SU-DHL-6 (cell line): ENCODE results near the gene SPATA20.

ENCODE experiments used
- H2AFZ ChIP-seq: fragments of 200-600 bp; sonication (generic); 2 replicates; pipeline ENCODE4 v1.6.1; 2014; ENCODE audit warnings: low read depth, mild to moderate bottlenecking, moderate library complexity, mixed read lengths, antibody characterized with exemption, low read length; ENCODE audit not compliant: severe bottlenecking
- H3F3A ChIP-seq: fragments of 200-600 bp; shearing (Covaris generic); 2 replicates; pipeline ENCODE4 v1.6.0; 2016; ENCODE audit warnings: antibody characterized with exemption, mild to moderate bottlenecking; ENCODE audit not compliant: insufficient read depth
- H3K27ac ChIP-seq: fragments of 200-600 bp; sonication (generic); 2 replicates; pipeline ENCODE4 v1.5.1; 2016; ENCODE audit warnings: low read depth, mild to moderate bottlenecking, low read length, moderate library complexity, mixed read lengths
- H3K27me3 ChIP-seq: fragments of 200-600 bp; sonication (generic), shearing (Covaris generic); 2 replicates; pipeline ENCODE4 v1.6.0; 2014; ENCODE audit warnings: mild to moderate bottlenecking, low read length
- H3K36me3 ChIP-seq: fragments of 200-600 bp; sonication (generic); 2 replicates; pipeline ENCODE4 v1.6.1; 2014; ENCODE audit warnings: mild to moderate bottlenecking, low read length, mixed read lengths
- H3K4me2 ChIP-seq: fragments of 300-600, 200-600 bp; shearing (Covaris generic), sonication (generic); 2 replicates; pipeline ENCODE4 v1.6.0; 2014; ENCODE audit warnings: low read length, low read depth, mild to moderate bottlenecking; ENCODE audit not compliant: poor library complexity, severe bottlenecking
- H3K4me3 ChIP-seq: fragments of 200-600 bp; sonication (generic); 2 replicates; pipeline ENCODE4 v1.5.1; 2014; ENCODE audit warnings: antibody characterized with exemption, low read length, mild to moderate bottlenecking, mixed read lengths; ENCODE audit not compliant: insufficient read depth, poor library complexity, severe bottlenecking
- H3K79me2 ChIP-seq: fragments of 200-600 bp; sonication (generic); 2 replicates; pipeline ENCODE4 v1.6.1; 2014; ENCODE audit warnings: mild to moderate bottlenecking, low read length, moderate library complexity; ENCODE audit not compliant: insufficient read depth
- H3K9ac ChIP-seq: fragments of 200-600 bp; sonication (generic); 2 replicates; pipeline ENCODE4 v1.7.0; 2014; ENCODE audit warnings: mild to moderate bottlenecking, low read length
- H3K9me2 ChIP-seq: fragments of 200-600 bp; sonication (generic); replicated peaks from 2 replicates; pipeline ENCODE4 v1.6.1; 2014; ENCODE audit warnings: low read length; ENCODE audit not compliant: insufficient read depth
- H3K9me3 ChIP-seq: fragments of 200-600 bp; sonication (generic); 2 replicates; pipeline ENCODE4 v1.6.1; 2014; ENCODE audit warnings: low read length, mixed read lengths; ENCODE audit not compliant: insufficient read depth
- H4K20me1 ChIP-seq: fragments of 200-600 bp; sonication (generic); 2 replicates; pipeline ENCODE4 v1.6.1; 2014; ENCODE audit warnings: low read depth, mild to moderate bottlenecking, antibody characterized with exemption, low read length, moderate library complexity, mixed read lengths
- EZH2phosphoT487 ChIP-seq: fragments of 200-600 bp; sonication (generic), shearing (Covaris generic); conservative IDR thresholded peaks from 2 replicates; pipeline ENCODE4 v1.6.1; 2018; ENCODE audit warnings: mild to moderate bottlenecking, antibody characterized with exemption, low read length, moderate library complexity, mixed read lengths
- TF ChIP-seq, protein P1 (sequence below): fragments of 200-600 bp; sonication (generic); IDR thresholded peaks from one replicate; pipeline ENCODE4 v1.5.1; 2017; ENCODE audit warnings: antibody characterized with exemption, mild to moderate bottlenecking, low read length, moderate library complexity; ENCODE audit not compliant: insufficient read depth, poor library complexity, severe bottlenecking

The SPATA20 gene

DNA sequence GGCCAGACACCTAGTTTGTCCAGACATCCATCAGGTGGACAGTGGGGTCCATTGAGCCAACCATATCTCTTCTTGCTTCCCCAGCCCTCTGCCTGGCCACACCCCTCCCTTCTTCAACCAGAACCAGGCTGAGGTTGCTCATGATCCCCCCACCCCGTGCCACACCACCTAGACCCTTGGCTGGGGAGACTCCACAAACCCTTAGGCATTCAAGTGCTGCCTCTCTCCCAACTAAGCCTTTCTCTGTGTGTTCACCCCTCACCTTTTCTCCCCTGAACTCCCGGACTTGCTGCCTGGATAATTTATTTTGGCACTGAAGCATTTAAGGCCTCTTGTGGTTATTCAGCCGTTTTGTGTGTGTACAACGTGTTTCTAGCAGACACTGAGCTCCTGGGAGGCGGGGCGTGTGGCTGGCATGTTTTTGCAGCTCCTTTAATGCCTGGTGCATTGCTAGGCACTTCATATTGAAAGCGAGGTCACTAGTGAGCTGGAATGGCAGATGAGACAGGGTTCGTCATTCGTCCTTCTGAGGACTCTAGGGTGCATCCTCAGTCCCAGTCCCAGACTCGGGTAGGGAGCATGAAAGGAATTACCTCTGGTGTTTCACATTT, 42.2 kb downstream of the SPATA20 start:
- Histone ChIP-seq H3K27ac (no peak overlapping the region), H3K36me3 (no peaks in the 10 kb centered on the region), H3K9me3 (no peaks in the 10 kb centered on the region), H3K79me2 (no peaks in the 10 kb centered on the region), H4K20me1 (no peaks in the 10 kb centered on the region), H3K27me3 (no peaks in the 10 kb centered on the region), H2AFZ (no peak overlapping the region), H3K9ac (no peak overlapping the region), H3F3A (no peaks in the 10 kb centered on the region), H3K9me2 (no peaks in the 10 kb centered on the region), H3K4me3 (no peak overlapping the region), H3K4me2 (no peak overlapping the region)
- no peak for TF ChIP-seq EZH2phosphoT487
- TF ChIP-seq, protein P1, sequence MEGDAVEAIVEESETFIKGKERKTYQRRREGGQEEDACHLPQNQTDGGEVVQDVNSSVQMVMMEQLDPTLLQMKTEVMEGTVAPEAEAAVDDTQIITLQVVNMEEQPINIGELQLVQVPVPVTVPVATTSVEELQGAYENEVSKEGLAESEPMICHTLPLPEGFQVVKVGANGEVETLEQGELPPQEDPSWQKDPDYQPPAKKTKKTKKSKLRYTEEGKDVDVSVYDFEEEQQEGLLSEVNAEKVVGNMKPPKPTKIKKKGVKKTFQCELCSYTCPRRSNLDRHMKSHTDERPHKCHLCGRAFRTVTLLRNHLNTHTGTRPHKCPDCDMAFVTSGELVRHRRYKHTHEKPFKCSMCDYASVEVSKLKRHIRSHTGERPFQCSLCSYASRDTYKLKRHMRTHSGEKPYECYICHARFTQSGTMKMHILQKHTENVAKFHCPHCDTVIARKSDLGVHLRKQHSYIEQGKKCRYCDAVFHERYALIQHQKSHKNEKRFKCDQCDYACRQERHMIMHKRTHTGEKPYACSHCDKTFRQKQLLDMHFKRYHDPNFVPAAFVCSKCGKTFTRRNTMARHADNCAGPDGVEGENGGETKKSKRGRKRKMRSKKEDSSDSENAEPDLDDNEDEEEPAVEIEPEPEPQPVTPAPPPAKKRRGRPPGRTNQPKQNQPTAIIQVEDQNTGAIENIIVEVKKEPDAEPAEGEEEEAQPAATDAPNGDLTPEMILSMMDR, result no peak

DNA sequence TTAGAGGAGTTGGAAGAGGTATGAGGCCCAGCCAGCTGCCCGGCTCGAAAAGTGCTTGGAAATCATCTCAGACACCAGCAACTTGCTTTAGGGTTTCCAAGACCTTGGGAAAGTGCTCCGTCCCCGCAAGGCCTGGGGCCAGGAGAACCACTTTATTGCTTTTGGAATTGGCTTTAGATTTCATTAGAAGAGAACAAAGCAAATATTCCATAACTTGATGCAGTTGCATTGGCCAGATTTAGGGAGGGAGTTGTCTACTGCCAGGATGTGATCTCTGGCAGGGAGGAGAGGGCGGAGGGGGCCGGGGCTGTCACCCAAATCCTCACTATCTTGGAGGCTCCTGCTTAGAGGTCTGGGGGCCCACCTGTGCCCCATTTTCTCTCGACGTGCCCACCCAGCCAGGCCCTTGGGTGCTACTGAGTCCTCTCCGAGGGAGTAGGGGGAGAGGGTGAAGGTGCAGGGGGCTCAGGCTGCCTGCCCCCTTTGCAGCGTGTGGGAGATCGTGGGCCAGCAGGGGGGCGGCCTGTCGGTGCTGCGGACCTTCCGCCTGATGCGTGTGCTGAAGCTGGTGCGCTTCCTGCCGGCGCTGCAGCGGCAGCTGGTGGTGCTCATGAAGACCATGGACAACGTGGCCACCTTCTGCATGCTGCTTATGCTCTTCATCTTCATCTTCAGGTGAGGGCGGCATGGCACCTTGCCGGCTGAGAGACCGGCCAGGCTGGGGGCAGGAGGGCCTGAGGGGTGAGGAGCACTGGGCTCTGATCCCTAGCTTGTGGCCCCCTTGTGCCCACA, 44.2 kb downstream of the SPATA20 start:
- H3K4me2 ChIP-seq, result no peak overlapping the region
- H3K4me3 ChIP-seq, result no peak overlapping the region
- no peak overlapping the region for H2AFZ ChIP-seq
- TF ChIP-seq, protein P1, result no peak
- no peak for TF ChIP-seq EZH2phosphoT487
- no peaks in the 10 kb centered on the region for H3K27me3 ChIP-seq
- no peaks in the 10 kb centered on the region for H3K79me2 ChIP-seq
- no peaks in the 10 kb centered on the region for H4K20me1 ChIP-seq
- H3K27ac ChIP-seq, result no peak overlapping the region
- H3K36me3 ChIP-seq, result no peaks in the 10 kb centered on the region
- no peak overlapping the region for H3K9ac ChIP-seq
- no peaks in the 10 kb centered on the region for H3F3A ChIP-seq
- H3K9me3 ChIP-seq, result no peaks in the 10 kb centered on the region
- no peaks in the 10 kb centered on the region for H3K9me2 ChIP-seq

DNA sequence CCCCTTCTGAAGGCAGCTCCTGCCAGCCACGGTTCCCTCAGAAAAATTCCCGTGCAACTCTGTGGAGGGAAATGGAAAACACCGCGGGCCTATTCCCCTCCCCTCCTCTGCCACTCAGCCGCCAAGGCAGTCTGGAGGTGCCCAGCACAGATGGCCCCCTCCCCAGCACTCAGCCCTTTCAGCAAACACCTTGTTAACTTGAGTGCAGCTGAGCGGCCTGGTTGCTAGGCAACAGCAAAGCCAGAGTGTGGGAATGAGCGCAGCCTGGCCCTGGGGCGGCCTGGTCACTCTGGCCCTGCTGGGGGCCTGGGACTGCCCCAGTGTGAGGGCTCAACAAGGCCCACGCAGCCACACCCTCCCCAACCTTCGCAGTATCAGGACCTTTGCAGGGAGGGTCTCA, 46.3 kb downstream of the SPATA20 start:
- H3F3A ChIP-seq, result no peaks in the 10 kb centered on the region
- H3K27me3 ChIP-seq, result no peaks in the 10 kb centered on the region
- H3K9ac ChIP-seq, result no peak overlapping the region
- H4K20me1 ChIP-seq, result no peaks in the 10 kb centered on the region
- no peaks in the 10 kb centered on the region for H3K36me3 ChIP-seq
- no peaks in the 10 kb centered on the region for H3K9me3 ChIP-seq
- H3K27ac ChIP-seq, result no peak overlapping the region
- H3K4me2 ChIP-seq, result no peak overlapping the region
- no peak overlapping the region for H3K4me3 ChIP-seq
- no peaks in the 10 kb centered on the region for H3K79me2 ChIP-seq
- H2AFZ ChIP-seq, result no peak overlapping the region
- no peaks in the 10 kb centered on the region for H3K9me2 ChIP-seq
- TF ChIP-seq EZH2phosphoT487, result no peak
- TF ChIP-seq, protein P1, result no peak
